WTC11 (cell line): ENCODE data around the gene ZSCAN16. TPM values are rescaled to one million over a fixed set of nuclear protein-coding genes. Genes with fewer than 3 reads are reported as not detected.

Experiments
- ATAC-seq: fragments of 200-7000 bp; cut with Tn5 transposase; 2 replicates; pipeline ENCODE4 v1.10.0; 2021; ENCODE audit warnings: mild to moderate bottlenecking, moderate library complexity
- CTCF ChIA-PET: fragments of 300-600 bp; sonication (Branson Sonifier 250); formaldehyde crosslinking; loops from one replicate; lab custom pipeline; 2021; ENCODE audit warnings: antibody characterized with exemption; lab: Charles Lee
- POLR2A ChIA-PET: fragments of 350-600 bp; sonication (Branson Sonifier 250); formaldehyde crosslinking; loops from one replicate; lab custom pipeline; 2021; ENCODE audit warnings: antibody characterized with exemption; lab: Charles Lee
- DNase-seq: peaks from one replicate; pipeline ENCODE4 v3.0.0; 2021; ENCODE audit warnings: low spot score
- H3K27ac Mint-ChIP-seq: 2 replicates; pipeline ENCODE4 v1.8.0; 2021; ENCODE audit warnings: mixed read lengths
- H3K27me3 Mint-ChIP-seq: 2 replicates; pipeline ENCODE4 v1.8.0; 2021; ENCODE audit warnings: low read depth, mild to moderate bottlenecking, moderate library complexity, mixed read lengths
- H3K36me3 Mint-ChIP-seq: 2 replicates; pipeline ENCODE4 v1.8.0; 2021; ENCODE audit warnings: mixed read lengths
- H3K4me1 Mint-ChIP-seq: 2 replicates; pipeline ENCODE4 v1.8.0; 2022; ENCODE audit warnings: mixed read lengths
- H3K4me3 Mint-ChIP-seq: 2 replicates; pipeline ENCODE4 v1.8.0; 2021; ENCODE audit warnings: mild to moderate bottlenecking, moderate library complexity, mixed read lengths
- H3K9me3 Mint-ChIP-seq: 2 replicates; pipeline ENCODE4 v1.8.0; 2021; ENCODE audit warnings: mixed read lengths
- AFF4 ChIP-seq: sonication (generic); formaldehyde crosslinking; IDR thresholded peaks from 2 replicates; pipeline ENCODE4 v1.8.1; 2023; ENCODE audit warnings: mild to moderate bottlenecking, missing genetic modification reagents, borderline replicate concordance
- ATF1 ChIP-seq: sonication (generic); formaldehyde crosslinking; IDR thresholded peaks from 2 replicates; pipeline ENCODE4 v1.8.1; 2023; ENCODE audit warnings: mild to moderate bottlenecking, moderate library complexity, missing genetic modification reagents
- CREB1 ChIP-seq: sonication (generic); formaldehyde crosslinking; IDR thresholded peaks from 2 replicates; pipeline ENCODE4 v1.8.0; 2023; ENCODE audit warnings: mild to moderate bottlenecking, missing genetic modification reagents
- CREM ChIP-seq: sonication (generic); formaldehyde crosslinking; IDR thresholded peaks from 2 replicates; pipeline ENCODE4 v1.8.1; 2022; ENCODE audit warnings: mild to moderate bottlenecking, missing genetic modification reagents, moderate library complexity
- CTCF ChIP-seq: fragments of 200-600 bp; IDR thresholded peaks from 2 replicates; pipeline ENCODE4 v1.8.0; 2022; ENCODE audit warnings: antibody characterized with exemption
- E2F1 ChIP-seq: sonication (generic); formaldehyde crosslinking; IDR thresholded peaks from 2 replicates; pipeline ENCODE4 v1.8.0; 2022; ENCODE audit warnings: mild to moderate bottlenecking, missing genetic modification reagents
- ELF4 ChIP-seq: sonication (generic); formaldehyde crosslinking; IDR thresholded peaks from 2 replicates; pipeline ENCODE4 v1.8.1; 2022; ENCODE audit warnings: low read depth, mild to moderate bottlenecking, moderate library complexity, missing genetic modification reagents
- EMX1 ChIP-seq: fragments of 250-450 bp; sonication (Bioruptor Pico); IDR thresholded peaks from 2 replicates; pipeline ENCODE4 v1.8.0; 2021; ENCODE audit warnings: mild to moderate bottlenecking
- ERG ChIP-seq: fragments of 250-450 bp; sonication (Bioruptor Pico); IDR thresholded peaks from 2 replicates; pipeline ENCODE4 v1.8.0; 2021; ENCODE audit warnings: mild to moderate bottlenecking
- ETV6 ChIP-seq: sonication (generic); formaldehyde crosslinking; IDR thresholded peaks from 2 replicates; pipeline ENCODE4 v1.8.1; 2022; ENCODE audit warnings: mild to moderate bottlenecking, missing genetic modification reagents
- FOXJ3 ChIP-seq: sonication (generic); formaldehyde crosslinking; IDR thresholded peaks from 2 replicates; pipeline ENCODE4 v1.9.0; 2021; ENCODE audit warnings: missing genetic modification reagents, mild to moderate bottlenecking, borderline replicate concordance
- FOXP4 ChIP-seq: sonication (generic); formaldehyde crosslinking; IDR thresholded peaks from 2 replicates; pipeline ENCODE4 v1.8.0; 2022; ENCODE audit warnings: mild to moderate bottlenecking, missing genetic modification reagents
- GABPB1 ChIP-seq: sonication (generic); formaldehyde crosslinking; IDR thresholded peaks from 2 replicates; pipeline ENCODE4 v1.8.1; 2023; ENCODE audit warnings: mild to moderate bottlenecking, missing genetic modification reagents
- GTF2I ChIP-seq: fragments of 250-450 bp; sonication (Bioruptor Pico); conservative IDR thresholded peaks from 2 replicates; pipeline ENCODE4 v1.4.0; 2021; ENCODE audit warnings: mild to moderate bottlenecking
- JAZF1 ChIP-seq: fragments of 250-450 bp; sonication (Bioruptor Pico); IDR thresholded peaks from 2 replicates; pipeline ENCODE4 v1.9.0; 2021; ENCODE audit warnings: moderate library complexity, mild to moderate bottlenecking, inconsistent platforms
- JUN ChIP-seq: sonication (generic); formaldehyde crosslinking; IDR thresholded peaks from 2 replicates; pipeline ENCODE4 v1.8.0; 2023; ENCODE audit warnings: mild to moderate bottlenecking, missing genetic modification reagents
- MYBL2 ChIP-seq: sonication (generic); formaldehyde crosslinking; IDR thresholded peaks from 2 replicates; pipeline ENCODE4 v1.8.1; 2023; ENCODE audit warnings: mild to moderate bottlenecking, moderate library complexity, missing genetic modification reagents
- NFATC4 ChIP-seq: fragments of 250-450 bp; sonication (Bioruptor Pico); IDR thresholded peaks from 2 replicates; pipeline ENCODE4 v1.9.0; 2021; ENCODE audit warnings: mild to moderate bottlenecking
- NR1H2 ChIP-seq: sonication (generic); formaldehyde crosslinking; IDR thresholded peaks from 2 replicates; pipeline ENCODE4 v1.9.0; 2021; ENCODE audit warnings: mild to moderate bottlenecking, moderate library complexity, missing genetic modification reagents
- NR2C2 ChIP-seq: sonication (generic); formaldehyde crosslinking; IDR thresholded peaks from 2 replicates; pipeline ENCODE4 v1.8.0; 2022; ENCODE audit warnings: mild to moderate bottlenecking, missing genetic modification reagents
- NR3C1 ChIP-seq: sonication (generic); formaldehyde crosslinking; conservative IDR thresholded peaks from 2 replicates; pipeline ENCODE4 v1.8.1; 2023; ENCODE audit warnings: low read depth, mild to moderate bottlenecking, missing genetic modification reagents
- RORB ChIP-seq: fragments of 250-450 bp; sonication (Bioruptor Pico); IDR thresholded peaks from 2 replicates; pipeline ENCODE4 v1.9.0; 2021; ENCODE audit warnings: mild to moderate bottlenecking
- TCF7 ChIP-seq: sonication (generic); formaldehyde crosslinking; IDR thresholded peaks from 2 replicates; pipeline ENCODE4 v1.8.0; 2022; ENCODE audit warnings: mild to moderate bottlenecking, low read depth, missing genetic modification reagents, moderate library complexity
- USF1 ChIP-seq: sonication (generic); formaldehyde crosslinking; IDR thresholded peaks from 2 replicates; pipeline ENCODE4 v1.8.0; 2022; ENCODE audit warnings: mild to moderate bottlenecking, missing genetic modification reagents
- USF2 ChIP-seq: sonication (generic); formaldehyde crosslinking; IDR thresholded peaks from 2 replicates; pipeline ENCODE4 v1.8.1; 2023; ENCODE audit warnings: mild to moderate bottlenecking, missing genetic modification reagents, moderate library complexity
- ZBTB21 ChIP-seq: sonication (generic); formaldehyde crosslinking; IDR thresholded peaks from 2 replicates; pipeline ENCODE4 v1.8.1; 2023; ENCODE audit warnings: mild to moderate bottlenecking, missing genetic modification reagents, borderline replicate concordance
- ZNF121 ChIP-seq: sonication (generic); formaldehyde crosslinking; IDR thresholded peaks from 2 replicates; pipeline ENCODE4 v1.8.0; 2023; ENCODE audit warnings: missing genetic modification reagents
- ZNF219 ChIP-seq: sonication (generic); formaldehyde crosslinking; IDR thresholded peaks from 2 replicates; pipeline ENCODE4 v1.8.0; 2023; ENCODE audit warnings: missing genetic modification reagents, mild to moderate bottlenecking, borderline replicate concordance
- ZNF396 ChIP-seq: fragments of 250-450 bp; sonication (Bioruptor Pico); IDR thresholded peaks from 2 replicates; pipeline ENCODE4 v1.8.0; 2021; ENCODE audit warnings: mild to moderate bottlenecking, moderate library complexity, borderline replicate concordance
- total RNA-seq: library from RNA; stranded (reverse); gene quantifications from 3 replicates; pipeline ENCODE4 v1.2.3, GENCODE V29; 2021

The ZSCAN16 gene
- total RNA-seq, 1 experiment from 2014 or later = 7.1 TPM

GRCh38 chr6:28154357-28154756 is 29.9 kb downstream of the ZSCAN16 start:
- ATAC-seq (no peak), DNase-seq (no peak)
- no peak for TF ChIP-seq NFATC4 (CRISPR knock-in tag)
- no peak for TF ChIP-seq CREM
- no peak for TF ChIP-seq ETV6
- no peak for TF ChIP-seq RORB
- TF ChIP-seq MYBL2 = no peak
- TF ChIP-seq JUN = no peak
- no peak for TF ChIP-seq CREB1
- TF ChIP-seq USF1 (CRISPR knock-in tag) = no peak
- TF ChIP-seq GTF2I (CRISPR knock-in tag) = no peak
- no peak for TF ChIP-seq NR3C1
- TF ChIP-seq FOXJ3 = no peak
- no peak for TF ChIP-seq NR1H2
- no peak for TF ChIP-seq CTCF
- no peak for TF ChIP-seq ELF4 (CRISPR knock-in tag)
- TF ChIP-seq NR2C2 = no peak
- no peak for TF ChIP-seq FOXP4
- no peak for TF ChIP-seq E2F1 (CRISPR knock-in tag)
- TF ChIP-seq AFF4 (CRISPR knock-in tag) = no peak
- Mint-ChIP-seq H3K4me1 (no peaks in the 10 kb centered on the region), H3K9me3 (peaks cover 18% of the 10 kb centered on the region), H3K27me3 (peaks cover 5% of the 10 kb centered on the region; the same call in 1 of the 2 replicates), H3K27ac (no peak overlapping the region), H3K4me3 (no peak overlapping the region), H3K36me3 (peaks cover 88% of the 10 kb centered on the region)
- ChIA-PET CTCF (no interaction called here), POLR2A (no interaction called here)

GRCh38 chr6:28158318-28158717 is 33.9 kb downstream of the ZSCAN16 start:
- POLR2A ChIA-PET = no interaction called here
- Mint-ChIP-seq H3K27ac (no peak overlapping the region), H3K4me1 (peaks cover 10% of the 10 kb centered on the region), H3K36me3 (peaks cover 56% of the 10 kb centered on the region), H3K9me3 (peaks cover 20% of the 10 kb centered on the region), H3K4me3 (no peak overlapping the region), H3K27me3 (peaks cover 37% of the 10 kb centered on the region)
- CTCF ChIA-PET = no interaction called here
- no peak for DNase-seq
- ATAC-seq = no peak
- TF ChIP-seq USF2 (CRISPR knock-in tag) = no peak
- TF ChIP-seq ELF4 (CRISPR knock-in tag) = no peak
- TF ChIP-seq ZNF121 = no peak
- no peak for TF ChIP-seq ZNF219 (CRISPR knock-in tag)
- no peak for TF ChIP-seq GABPB1 (CRISPR knock-in tag)
- TF ChIP-seq TCF7 (CRISPR knock-in tag) = no peak
- TF ChIP-seq ERG = no peak
- no peak for TF ChIP-seq JAZF1 (CRISPR knock-in tag)
- no peak for TF ChIP-seq ZBTB21 (CRISPR knock-in tag)
- no peak for TF ChIP-seq ATF1 (CRISPR knock-in tag)
- no peak for TF ChIP-seq ETV6
- TF ChIP-seq EMX1 = no peak
- no peak for TF ChIP-seq ZNF396
